GM20000 (cell line): ENCODE results near the gene BCAM.
A peak's percentile ranks its signal among the peaks of the same experiment; 100 is the strongest.

Experiments
- DNase-seq: peaks from one replicate; pipeline ENCODE4 v3.0.0; 2012; ENCODE audit warnings: low spot score
- TF ChIP-seq, protein P1 (sequence below): IDR thresholded peaks from 2 replicates; pipeline ENCODE4 v1.5.1; 2012; ENCODE audit warnings: mild to moderate bottlenecking, control low read depth; ENCODE audit errors: extremely low read depth, missing control alignments

Gene BCAM, protein sequence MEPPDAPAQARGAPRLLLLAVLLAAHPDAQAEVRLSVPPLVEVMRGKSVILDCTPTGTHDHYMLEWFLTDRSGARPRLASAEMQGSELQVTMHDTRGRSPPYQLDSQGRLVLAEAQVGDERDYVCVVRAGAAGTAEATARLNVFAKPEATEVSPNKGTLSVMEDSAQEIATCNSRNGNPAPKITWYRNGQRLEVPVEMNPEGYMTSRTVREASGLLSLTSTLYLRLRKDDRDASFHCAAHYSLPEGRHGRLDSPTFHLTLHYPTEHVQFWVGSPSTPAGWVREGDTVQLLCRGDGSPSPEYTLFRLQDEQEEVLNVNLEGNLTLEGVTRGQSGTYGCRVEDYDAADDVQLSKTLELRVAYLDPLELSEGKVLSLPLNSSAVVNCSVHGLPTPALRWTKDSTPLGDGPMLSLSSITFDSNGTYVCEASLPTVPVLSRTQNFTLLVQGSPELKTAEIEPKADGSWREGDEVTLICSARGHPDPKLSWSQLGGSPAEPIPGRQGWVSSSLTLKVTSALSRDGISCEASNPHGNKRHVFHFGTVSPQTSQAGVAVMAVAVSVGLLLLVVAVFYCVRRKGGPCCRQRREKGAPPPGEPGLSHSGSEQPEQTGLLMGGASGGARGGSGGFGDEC

DNA sequence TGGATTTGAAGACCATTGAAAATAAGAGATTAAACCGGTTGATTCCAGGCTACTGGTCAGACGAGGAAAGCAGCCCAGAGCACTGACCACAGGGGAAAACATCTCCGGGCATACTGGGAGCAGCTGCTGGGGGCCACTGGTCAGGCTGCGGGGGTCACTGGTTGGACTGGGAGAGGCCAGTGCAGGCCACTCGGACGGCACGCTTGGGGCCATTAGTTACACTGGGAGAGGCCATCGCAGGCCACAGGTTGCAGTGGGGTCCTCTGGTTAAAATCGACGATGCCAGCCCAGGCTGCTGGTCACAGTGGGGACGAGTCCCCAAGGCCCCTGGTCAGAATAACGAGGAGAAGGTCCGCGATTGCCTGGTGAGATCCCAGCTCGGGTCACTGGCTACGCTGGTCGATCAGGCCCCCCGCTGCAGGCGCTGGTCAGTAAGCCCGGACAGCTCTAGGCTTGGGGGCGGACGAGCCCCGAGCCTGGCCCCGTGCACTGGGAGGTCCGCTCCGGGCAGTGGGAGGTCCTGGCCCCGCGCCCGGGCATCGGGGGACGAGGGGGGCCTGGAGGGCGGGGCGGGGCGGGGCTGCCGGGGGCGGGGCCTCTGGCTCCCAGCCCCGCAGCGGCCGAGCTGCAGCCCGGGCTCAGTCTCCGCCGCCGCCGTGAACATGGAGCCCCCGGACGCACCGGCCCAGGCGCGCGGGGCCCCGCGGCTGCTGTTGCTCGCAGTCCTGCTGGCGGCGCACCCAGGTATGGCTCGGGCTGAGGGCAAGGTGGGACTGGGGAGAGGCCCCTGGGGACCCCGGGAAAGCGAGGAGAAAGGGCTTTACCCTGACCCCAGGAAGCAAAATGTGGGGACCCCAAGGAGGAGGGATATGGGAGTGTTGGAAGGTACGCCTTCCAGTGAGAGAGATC is at the start of gene BCAM:
Gene BCAM (plus strand): TSS at position 641 of the 909 bp plus-strand sequence. CDS start 22 bp downstream, at position 663.
- peak; percentile 58 for DNase-seq

DNA sequence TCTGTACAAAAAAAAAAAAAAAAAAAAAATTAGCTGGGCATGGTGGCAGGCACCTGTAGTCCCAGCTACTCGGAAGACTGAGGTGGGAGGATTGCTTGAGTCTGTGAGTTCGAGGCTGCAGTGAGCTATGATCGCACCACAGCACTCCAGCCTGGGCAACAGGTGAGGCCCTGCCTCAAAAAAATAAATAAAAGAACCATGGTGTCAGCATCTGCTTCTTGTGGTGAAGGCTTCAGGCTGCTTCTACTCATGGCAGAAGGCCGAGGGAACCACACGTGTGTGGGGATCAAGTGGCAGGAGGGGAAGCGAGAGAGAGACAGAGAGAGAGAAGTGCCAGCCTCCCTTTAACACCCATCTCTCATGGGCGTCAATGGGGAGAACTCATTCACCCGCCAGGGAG is 46.9 kb upstream of the BCAM start:
- TF ChIP-seq, protein P1, sequence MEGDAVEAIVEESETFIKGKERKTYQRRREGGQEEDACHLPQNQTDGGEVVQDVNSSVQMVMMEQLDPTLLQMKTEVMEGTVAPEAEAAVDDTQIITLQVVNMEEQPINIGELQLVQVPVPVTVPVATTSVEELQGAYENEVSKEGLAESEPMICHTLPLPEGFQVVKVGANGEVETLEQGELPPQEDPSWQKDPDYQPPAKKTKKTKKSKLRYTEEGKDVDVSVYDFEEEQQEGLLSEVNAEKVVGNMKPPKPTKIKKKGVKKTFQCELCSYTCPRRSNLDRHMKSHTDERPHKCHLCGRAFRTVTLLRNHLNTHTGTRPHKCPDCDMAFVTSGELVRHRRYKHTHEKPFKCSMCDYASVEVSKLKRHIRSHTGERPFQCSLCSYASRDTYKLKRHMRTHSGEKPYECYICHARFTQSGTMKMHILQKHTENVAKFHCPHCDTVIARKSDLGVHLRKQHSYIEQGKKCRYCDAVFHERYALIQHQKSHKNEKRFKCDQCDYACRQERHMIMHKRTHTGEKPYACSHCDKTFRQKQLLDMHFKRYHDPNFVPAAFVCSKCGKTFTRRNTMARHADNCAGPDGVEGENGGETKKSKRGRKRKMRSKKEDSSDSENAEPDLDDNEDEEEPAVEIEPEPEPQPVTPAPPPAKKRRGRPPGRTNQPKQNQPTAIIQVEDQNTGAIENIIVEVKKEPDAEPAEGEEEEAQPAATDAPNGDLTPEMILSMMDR: no peak
- no peak for DNase-seq

More for the DNA sequence above, at the start of gene BCAM:
- TF ChIP-seq, protein P1: no peak

DNA sequence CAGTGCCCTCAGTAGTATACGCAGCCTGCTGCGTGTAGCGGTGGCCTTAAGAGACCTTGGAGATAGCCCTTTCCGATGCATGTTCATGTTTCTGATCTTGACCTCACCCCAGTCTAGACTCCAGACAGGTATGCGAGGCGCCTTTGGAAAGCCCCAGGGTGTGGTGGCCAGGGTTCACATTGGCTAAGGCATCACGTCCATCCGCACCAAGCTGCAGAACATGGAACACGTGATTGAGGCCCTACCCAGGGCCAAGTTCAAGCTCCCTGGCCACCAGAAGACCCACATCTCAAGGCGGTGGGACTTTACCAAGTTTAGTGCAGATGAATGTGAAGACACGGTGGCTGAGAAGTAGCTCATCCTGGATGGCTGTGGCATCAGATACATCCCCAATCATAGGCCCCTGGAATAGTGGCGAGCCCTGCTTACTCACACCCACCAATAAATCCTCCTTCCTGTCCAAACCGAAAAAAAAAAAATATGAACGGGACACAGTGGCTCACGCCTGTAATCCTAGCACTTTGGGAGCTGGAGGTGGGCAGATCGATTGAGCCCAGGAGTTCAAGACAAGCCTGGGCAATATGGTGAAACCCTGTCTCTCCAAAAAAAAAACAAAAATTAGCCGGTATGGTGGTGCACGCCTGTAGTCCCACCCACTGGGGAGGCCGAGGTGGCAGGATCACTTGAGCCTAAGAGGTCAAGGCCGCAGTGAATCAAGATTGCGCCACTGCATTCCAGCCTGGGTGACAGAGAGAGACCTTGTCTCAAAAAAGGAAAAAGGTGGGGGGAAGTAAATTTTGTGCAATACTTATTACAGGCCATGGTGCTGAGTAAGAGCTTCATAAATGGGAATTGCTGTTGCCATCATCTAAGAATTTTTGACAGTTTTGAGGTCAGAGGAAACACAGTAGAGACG is 43.6 kb upstream of the BCAM start:
- TF ChIP-seq, protein P1: no peak
- no peak for DNase-seq

DNA sequence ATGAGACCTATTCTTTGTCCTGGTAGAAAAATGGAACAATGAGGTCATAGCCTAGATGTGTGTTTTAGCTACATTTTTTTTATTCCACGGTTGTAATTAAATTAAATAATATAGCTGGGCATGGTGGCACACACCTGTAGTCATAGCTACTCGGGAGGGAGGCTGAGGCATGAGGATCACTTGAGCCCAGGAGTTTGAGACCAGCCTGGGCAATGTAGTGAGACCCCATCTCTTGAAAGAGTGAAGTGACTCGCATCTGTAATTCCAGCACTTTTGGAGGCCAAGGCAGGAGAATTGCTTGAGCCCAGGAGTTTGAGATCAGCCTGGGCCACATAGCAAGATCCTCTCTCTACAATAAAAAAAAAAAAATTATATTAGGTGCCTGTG is 43.0 kb upstream of the BCAM start:
- TF ChIP-seq, protein P1: no peak
- no peak for DNase-seq

DNA sequence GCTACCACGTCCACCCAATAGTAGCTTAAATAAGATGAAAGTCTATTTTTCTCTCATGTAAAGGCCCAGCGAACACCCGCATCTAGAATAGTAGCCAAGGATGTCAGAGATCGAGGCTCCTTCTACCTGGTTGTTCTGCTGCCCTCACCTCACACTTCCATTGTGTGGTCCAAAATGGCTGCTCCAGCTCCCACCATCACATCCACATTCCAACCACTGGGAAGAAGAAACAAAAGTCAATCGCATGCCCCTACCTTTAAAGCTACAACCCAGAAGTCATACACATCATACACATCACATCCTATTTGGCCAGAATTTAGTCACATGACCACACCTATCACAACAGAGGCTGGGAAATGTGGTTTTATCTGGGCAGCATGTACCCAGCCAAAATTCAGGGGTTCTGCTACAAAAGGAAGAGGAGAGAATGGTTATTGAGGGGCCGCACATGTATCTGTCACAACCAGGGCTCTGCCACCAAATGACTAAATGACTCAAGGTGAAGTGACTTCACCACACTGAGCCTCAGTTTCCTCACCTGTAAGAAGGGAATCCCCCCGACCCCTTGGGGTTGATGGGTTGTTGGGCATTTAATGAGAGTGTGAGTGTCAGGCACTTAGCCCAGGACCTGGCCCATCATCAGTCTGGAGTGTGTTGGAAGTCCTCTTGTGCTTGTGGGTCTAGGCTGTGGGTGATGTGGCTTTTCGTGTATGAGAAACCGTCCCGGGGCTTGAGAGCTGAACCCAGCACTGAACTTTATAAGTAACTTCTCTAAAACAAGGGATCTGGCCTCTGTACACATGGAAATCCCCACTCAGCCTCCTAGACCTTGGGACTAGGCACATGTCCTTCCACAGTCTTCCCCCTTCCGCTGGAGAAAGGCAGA is 41.4 kb upstream of the BCAM start:
- TF ChIP-seq, protein P1: no peak
- no peak for DNase-seq
